HG03280 (cell line): ENCODE data around the gene EOMES.
A peak's percentile ranks its signal among the peaks of the same experiment; 100 is the strongest.

Source experiments
- ATAC-seq: cut with Tn5 transposase; IDR thresholded peaks from one replicate; pipeline ENCODE4 v1.9.1; 2021; ENCODE audit warnings: mild to moderate bottlenecking, moderate library complexity; ENCODE audit not compliant: unreplicated experiment

Gene EOMES

DNA sequence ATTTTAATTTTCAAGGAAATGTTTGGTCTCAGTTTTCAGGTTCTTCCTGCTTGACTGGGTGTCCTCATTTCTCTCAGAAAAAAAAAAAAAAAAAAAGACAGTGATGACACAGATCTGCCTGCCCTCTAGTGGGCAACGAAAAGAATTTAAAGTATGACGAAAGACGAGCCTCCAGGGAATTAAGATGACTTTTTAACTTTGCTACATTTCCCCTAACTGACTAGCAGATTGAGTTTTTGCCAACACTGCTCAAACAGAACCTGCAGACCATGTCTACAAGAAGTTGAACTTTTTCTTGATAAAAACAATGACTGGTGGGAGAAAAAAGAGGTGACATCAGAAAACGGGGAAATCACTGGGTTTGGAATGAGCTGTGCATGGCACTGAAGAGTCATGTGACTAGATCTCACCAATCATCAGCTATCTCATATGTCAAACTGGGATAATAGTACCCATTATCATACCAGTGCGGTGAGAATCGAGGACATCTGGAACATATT is 40.8 kb downstream of the EOMES start:
- ATAC-seq, result peak; percentile 73

DNA sequence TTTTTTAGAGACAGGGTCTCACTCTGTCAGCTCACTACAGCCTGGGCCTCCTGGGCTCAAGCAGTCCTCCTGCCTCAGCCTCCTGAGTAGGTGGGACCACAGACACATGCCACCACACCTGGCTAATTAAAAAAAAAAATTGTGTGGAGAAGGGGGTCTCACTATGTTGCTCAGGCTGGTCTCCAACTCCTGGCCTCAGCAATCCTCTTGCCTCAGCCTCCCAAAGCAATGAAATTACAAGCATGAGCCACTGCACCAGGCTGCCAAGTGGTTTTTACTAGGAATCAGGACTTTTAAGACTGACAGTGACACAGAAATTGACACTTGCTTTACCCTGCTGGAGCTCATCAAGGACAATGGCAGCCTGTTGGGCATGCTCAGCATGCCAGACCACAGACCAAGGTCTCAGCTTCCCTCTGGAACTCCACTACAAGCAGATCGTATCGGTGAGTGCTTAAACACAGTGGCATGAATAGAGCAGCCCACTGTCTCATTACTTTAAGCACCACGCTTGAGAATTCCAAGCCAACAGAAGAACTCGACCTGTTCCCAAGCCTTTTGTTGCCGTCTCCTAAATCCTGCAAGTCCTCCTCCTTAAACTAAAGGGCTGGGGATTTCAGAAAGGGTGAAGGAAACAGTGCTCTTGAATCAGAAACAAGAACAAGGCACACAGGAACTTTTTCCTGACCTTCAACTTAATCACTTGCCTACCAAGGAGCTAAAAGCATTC is 41.4 kb downstream of the EOMES start:
- ATAC-seq, result peak; percentile 16

DNA sequence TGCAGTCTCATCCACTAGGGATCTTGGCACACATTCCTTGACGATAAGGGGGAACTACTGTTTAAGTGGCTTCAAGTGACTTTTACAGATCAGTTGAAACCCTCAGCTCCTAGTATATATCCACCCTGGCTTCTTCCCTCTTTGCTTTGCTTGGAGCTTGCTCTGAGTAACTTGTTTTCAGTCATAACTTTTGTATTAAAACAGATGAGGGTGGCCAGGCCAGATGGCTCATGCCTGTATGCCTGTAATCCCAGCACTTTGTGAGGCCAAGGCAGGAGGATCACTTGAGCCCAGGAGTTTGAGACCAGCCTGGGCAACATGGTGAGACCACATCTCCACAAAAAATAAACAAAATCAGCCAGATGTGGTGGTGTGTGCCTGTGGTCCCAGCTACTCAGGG is 42.4 kb downstream of the EOMES start:
- ATAC-seq, result no peak

DNA sequence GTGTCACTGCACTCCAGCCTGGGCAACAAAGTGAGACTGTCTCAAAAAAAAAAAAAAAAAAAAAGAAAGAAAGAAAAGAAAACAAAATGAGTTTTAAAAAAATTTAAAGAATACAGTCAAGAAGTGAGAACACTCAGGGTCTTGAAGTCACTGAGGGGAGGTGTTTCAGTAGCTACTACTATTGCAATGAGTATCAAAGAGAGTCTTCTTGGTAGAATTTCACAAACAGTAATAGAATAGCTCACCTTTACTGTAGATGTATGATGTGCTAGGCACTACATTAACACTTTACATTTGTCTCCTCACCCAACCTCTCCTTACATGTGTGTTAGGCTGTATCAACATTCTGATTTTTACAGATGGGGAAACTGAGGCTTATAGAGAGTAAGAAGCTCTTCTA is 43.9 kb downstream of the EOMES start:
- no peak for ATAC-seq

DNA sequence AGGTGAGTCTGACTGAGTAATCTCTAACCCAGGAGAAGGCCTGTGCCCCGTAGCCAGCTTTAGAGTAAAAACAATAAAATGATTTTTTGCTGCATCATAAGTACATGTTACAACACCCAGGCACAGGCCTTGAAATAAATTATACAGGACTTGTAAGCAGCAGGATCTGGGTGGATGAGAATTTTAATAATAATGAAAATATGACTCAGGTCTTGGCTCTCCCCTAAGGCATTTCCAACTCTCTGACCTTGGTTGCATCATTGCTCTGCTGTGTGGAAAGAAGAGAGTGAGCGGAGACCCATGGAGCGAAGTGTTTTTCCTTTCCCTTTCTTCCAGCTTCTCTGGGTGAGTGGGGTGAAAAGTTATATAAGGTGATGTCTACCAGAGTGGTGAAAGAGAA is 44.6 kb downstream of the EOMES start:
- no peak for ATAC-seq

DNA sequence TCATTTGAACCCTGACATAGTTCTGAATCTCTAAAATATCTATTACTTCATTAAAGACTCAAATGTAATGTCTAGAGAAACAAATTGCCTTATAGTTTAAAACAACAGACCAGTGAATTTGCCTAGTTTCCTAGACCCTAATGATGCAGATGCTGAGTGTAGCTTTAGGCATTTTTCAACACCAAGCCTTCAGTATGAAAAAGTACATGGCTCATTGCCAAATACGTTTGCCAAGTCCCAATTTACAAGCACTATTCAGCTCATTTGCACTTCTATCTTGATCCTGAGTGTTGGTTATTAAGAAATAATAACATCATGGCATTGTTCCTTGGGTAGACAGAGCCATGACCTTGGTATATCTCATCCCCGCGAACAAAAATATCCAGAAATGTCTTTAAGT is 46.8 kb downstream of the EOMES start:
- ATAC-seq, result no peak

DNA sequence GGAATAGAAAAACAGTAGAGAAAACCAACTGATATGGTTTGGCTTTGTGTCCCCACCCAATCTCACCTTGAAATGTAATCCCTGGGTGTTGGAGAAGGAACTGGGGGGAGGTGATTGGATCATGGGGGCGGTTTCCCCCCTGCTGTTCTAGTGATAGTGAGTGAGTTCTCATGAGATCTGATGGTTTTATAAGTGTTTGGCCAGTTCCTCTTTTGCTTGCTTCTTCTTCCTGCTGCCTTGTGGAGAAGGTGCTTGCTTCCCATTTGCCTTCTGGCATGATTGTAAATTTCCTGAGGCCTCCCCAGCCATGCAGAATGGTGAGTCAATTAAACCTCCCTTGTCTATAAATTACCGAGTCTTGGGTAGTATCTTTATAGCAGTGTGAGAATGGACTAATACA is 48.4 kb downstream of the EOMES start:
- ATAC-seq, result no peak

DNA sequence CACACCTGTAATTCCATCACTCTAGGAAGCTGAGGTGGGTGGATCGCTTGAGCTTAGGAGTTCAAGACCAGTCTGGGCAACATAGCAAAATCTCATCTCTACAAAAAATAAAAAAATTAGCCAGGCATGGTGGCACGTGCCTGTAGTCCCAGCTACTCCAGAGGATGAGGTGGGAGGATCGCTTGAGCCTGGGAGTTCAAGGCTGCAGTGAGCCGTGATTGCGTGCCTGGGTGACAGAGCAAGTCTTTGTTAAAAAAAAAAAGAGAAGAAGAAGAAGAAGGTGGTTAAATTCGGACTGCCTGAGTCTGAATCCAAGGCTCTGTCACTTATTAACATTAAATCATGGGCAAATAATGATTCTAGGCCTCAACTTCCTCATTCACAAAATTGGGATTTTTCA is 51.0 kb downstream of the EOMES start:
- no peak for ATAC-seq

DNA sequence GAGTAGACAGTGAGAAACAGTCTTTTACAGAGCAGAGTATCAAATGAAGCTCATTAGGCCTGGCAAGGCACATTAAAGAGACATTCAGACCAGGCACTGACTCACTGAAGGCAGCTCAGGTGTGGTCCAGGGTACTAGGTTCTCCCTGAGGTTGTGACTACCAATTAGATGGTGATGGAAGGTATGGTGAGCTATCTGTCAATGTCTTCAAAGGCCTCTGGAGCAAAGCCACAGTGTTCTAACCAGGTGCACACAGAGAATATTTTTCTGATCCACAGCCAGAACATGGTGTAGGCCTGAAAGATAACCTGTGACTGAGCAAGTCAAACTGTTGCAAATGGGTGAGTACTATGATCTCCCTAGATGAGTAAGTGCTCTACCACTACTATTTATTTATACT is 51.5 kb downstream of the EOMES start:
- no peak for ATAC-seq

DNA sequence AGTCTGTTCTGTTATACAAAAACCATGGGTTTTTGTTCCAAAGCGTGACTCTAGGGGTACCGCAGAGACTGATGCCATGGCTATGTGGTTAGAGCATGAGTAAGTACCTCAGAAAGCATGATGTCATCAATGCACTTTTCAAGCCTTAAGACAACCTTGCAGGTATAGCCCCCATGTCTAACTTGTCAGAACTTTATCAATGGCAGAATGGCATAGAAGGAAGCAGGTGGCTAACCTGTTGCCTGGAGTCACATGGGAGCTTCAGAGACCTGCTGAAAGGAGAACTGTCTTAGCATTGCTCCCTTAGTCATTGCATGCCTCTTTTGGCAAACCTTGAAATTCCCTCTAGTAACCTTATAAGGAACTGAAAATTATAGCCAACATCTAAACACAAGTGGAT is 52.5 kb downstream of the EOMES start:
- peak; percentile 43 for ATAC-seq

DNA sequence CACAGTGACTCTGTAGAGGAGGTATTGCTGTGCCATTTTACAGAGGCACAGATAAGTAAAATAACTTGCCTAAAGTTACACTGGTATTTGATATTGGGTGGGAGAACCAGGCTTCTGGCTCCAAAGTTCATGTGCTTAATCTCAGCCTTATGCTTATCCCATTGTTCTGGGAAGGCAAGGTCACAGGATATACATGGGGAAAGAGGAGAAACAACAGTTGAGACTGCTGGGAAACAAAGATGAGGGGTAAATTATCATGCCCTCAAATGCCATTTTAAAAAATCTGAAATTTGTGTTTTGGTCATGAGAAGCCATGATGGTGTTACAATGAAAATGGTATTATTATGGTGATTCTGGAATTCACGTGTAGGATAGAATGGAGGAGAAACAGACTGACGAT is 54.4 kb downstream of the EOMES start:
- no peak for ATAC-seq

DNA sequence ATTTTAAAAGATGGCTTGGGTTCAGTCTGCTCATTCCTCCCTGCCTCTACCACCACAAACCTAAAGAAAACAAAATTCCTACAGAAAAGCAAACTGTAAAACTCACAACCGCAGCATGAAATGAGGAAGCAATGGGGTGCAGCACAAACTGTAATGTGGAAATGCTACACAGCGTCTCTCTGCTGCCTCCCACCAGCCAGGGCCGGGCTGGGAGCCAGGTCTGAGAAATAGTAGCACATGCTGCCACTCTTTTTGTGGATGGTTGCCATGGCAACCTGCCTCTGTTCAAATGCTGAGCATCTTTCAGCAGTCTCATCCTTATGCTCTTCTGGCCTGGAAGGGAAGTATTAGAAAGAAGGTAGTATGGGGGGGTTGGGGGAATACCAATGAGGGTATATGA is 55.4 kb downstream of the EOMES start:
- ATAC-seq, result peak; percentile 45

DNA sequence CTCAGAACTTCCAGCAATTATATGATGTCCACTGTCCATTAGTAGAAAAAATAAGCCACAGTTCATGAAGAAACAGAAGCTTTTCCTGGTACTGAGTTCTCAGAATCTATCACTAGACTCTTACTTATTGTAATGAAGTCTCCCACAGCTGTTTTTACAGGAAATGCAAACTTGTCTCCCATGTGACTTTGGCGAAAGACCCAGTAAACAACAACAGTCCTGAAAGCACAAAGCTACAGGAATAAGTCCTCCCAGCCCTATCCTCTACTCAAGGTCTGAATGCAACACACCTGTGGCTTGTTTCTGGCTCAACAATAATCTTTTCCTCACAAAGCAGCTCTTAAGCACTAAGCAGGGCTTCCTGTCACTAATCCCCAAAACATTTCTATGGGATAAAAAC is 55.9 kb downstream of the EOMES start:
- peak; percentile 50 for ATAC-seq
